Activated naive CD8-positive, alpha-beta T cell treated with anti-CD3 and anti-CD28 coated beads, Interleukin-2, amount 50 U/mL, for 24 hours (primary cell): ENCODE measurements around the gene PCSK7.

Source experiments
- ATAC-seq: fragments of 150-1000 bp; cut with Tn5 transposase; one replicate; pipeline ENCODE4 v1.10.0; 2021
- DNase-seq: peaks from one replicate; pipeline ENCODE4 v3.0.0; 2021
- H3K27ac Mint-ChIP-seq: one replicate; pipeline ENCODE4 v1.8.0; 2021; ENCODE audit warnings: mild to moderate bottlenecking, mixed read lengths
- H3K27me3 Mint-ChIP-seq: one replicate; pipeline ENCODE4 v1.8.0; 2021; ENCODE audit warnings: mixed read lengths
- H3K36me3 Mint-ChIP-seq: one replicate; pipeline ENCODE4 v1.8.0; 2021; ENCODE audit warnings: low read depth, mixed read lengths
- H3K4me1 Mint-ChIP-seq: one replicate; pipeline ENCODE4 v1.8.0; 2021; ENCODE audit warnings: mixed read lengths
- H3K4me3 Mint-ChIP-seq: one replicate; pipeline ENCODE4 v1.8.0; 2021; ENCODE audit warnings: mild to moderate bottlenecking, moderate library complexity, mixed read lengths
- H3K9me3 Mint-ChIP-seq: one replicate; pipeline ENCODE4 v1.8.0; 2021; ENCODE audit warnings: mixed read lengths

Gene PCSK7

DNA sequence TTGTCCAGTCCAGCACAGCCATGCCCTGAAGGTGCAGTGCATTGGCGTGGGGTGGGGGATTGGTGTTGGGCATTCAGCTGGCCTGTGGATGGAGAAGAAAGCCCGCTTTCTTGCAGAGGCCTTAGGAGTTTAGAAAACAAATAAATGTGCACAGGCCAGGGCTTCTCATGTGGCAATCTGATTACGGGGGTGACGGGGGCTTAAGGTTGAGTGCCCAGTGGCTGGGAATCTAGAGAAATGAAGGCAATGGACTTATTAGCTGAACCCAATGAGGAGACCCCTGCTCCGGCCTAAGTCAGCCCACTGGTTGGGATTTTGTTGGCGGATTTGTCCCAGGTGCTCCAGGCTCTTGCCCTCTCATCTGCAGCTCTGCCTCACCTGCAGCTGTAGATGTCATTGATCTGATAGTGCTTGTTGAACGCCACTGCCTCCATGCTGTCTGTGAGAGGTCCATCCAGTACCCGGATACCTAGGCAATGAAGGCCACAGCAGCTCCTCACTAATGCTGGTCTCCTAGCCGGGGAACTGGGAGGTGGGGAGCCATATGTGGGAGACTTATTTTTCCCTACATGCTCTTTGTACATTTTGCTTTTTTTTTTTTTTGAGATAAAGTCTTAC, 6.2 kb downstream of the PCSK7 start:
- Mint-ChIP-seq H3K4me3 (no peak overlapping the region), H3K27me3 (no peaks in the 10 kb centered on the region), H3K9me3 (no peaks in the 10 kb centered on the region), H3K27ac (no peak overlapping the region), H3K36me3 (peaks cover 63% of the 10 kb centered on the region), H3K4me1 (peaks cover 27% of the 10 kb centered on the region)
- ATAC-seq = no peak
- DNase-seq = no peak

DNA sequence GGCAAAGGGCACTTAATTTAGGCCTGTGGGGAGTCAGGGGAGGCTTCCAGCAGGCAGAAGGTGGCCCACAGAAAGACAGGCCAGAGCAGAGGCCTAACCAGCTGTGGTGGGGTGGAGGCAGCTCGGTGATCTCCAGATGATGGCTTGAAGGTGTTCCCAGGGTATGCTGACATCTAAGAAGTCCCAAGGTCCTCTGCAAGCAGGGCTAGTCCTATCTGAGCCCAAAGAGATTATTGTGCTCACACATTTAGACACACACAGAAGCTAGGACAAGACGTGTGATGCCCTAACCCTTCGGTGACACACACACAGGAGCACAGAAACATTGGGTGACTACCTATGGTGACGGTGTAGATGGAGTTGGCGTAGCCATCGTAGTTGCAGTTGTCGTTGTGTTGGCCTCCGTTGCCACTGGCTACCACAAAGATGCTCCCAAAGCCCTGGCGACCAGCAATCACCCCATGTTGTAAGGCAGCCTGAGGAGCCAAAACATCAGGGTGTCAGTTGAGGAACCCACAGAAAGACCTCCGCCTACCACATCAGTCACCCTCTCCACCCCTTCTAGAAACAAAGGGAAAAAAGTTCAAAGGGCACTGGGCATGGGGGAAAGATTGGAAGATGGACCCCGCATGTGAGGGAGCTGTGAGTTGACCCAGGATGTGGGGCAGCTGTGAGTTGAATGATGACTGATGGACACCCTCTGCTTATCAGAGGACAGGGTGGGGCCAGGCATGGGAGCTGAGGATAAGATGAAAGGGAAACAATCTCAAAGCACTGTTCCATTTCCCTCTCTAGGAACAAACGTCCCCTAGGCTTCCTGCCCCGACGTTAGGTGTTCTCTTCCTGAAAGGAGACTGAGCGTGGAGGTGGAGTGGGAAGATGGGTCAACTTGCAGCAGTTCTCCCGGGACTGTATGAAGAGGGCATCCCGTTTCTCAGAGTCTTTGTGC, 7.9 kb downstream of the PCSK7 start:
- H3K27me3 Mint-ChIP-seq = no peaks in the 10 kb centered on the region
- peaks cover 62% of the 10 kb centered on the region for H3K36me3 Mint-ChIP-seq
- no peak overlapping the region for H3K4me3 Mint-ChIP-seq
- H3K27ac Mint-ChIP-seq = no peak overlapping the region
- DNase-seq (no peak), ATAC-seq (no peak)
- H3K9me3 Mint-ChIP-seq = no peaks in the 10 kb centered on the region
- peaks cover 12% of the 10 kb centered on the region for H3K4me1 Mint-ChIP-seq

DNA sequence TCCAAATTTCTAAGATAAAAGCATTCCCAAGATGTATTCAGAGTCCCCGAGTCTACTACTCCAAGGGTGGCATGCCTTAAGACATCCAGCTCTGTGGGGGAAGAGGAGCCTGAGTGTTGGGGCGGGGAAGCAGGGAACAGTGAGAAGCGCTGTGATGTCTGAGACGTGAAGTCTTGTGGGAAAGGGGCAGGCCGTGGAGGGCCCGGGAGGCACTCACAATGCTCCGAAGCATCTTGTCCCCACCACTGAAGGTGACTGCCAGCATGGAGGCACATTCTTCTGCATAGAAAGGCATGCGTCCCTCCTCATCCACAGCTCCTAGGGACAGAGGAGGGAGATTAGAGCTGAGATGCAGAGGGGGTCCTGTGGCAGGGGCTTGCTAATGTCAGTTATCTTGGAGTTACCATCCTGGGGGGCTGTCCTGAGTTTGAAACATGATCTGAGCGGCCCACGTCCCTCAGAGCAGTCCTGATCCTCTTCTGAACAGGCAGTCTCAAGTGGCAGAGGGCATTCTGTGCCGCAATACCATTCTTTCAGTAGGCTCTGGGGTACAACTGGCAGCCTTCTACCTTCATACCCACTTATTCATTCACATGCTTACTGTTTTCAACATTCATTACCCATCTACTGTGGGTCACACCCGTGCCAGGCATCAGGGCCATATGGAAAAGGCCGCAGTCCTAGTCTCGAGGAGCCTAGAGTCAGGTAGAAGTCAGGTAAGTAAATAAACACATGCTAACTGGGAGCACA, 8.7 kb downstream of the PCSK7 start:
- Mint-ChIP-seq H3K36me3 (peaks cover 64% of the 10 kb centered on the region), H3K9me3 (no peaks in the 10 kb centered on the region)
- no peak for DNase-seq

DNA sequence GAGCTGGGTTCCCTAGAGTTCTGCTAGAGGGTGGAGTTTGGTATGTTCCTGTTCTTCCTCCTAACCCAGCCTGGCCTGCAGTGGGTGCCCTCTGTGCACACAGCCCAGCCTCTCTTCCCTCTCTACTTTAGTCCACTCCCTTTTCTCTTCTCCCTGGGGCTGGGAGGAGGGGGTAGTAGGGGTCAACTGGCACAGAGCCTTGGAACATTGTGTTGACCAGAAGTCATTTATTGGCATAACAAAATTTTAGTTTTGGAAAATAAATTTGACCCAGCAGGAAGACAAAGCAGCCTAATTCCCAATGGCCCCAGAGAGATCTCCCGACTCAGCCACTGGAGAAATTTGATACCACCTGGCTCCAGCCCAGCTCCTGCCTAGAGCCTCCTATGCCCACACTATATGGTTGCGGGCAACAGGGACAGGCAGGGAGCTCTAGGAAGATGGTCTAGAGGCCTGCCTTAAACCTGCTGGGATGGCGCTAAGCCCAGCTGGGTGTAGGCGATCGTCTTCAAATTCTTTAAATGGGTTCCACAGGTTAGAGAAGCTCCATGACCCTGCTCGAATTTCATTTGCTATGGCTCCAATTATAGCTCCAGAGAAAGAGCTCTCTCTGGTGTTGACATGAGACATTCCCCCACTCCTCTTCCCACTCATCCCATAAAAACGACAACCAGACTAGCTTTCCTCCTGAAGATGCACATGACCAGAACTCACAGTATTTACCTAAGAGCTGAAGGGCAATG, 9.9 kb downstream of the PCSK7 start:
- no peak for ATAC-seq
- peaks cover 6% of the 10 kb centered on the region for H3K4me1 Mint-ChIP-seq
- no peak overlapping the region for H3K4me3 Mint-ChIP-seq
- no peaks in the 10 kb centered on the region for H3K9me3 Mint-ChIP-seq
- no peak overlapping the region for H3K27ac Mint-ChIP-seq
- H3K36me3 Mint-ChIP-seq = peaks cover 69% of the 10 kb centered on the region
- DNase-seq = no peak
- H3K27me3 Mint-ChIP-seq = no peaks in the 10 kb centered on the region

More for the DNA sequence above, 8.7 kb downstream of the PCSK7 start:
- no peak overlapping the region for H3K27ac Mint-ChIP-seq
- no peak for ATAC-seq
- H3K4me1 Mint-ChIP-seq = peaks cover 6% of the 10 kb centered on the region
- H3K4me3 Mint-ChIP-seq = no peak overlapping the region
- no peaks in the 10 kb centered on the region for H3K27me3 Mint-ChIP-seq

- peaks cover 67% of the 10 kb centered on the region for H3K36me3 Mint-ChIP-seq
- no peaks in the 10 kb centered on the region for H3K27me3 Mint-ChIP-seq
- no peak overlapping the region for H3K4me3 Mint-ChIP-seq
- no peak for ATAC-seq
- H3K9me3 Mint-ChIP-seq = no peaks in the 10 kb centered on the region
- DNase-seq = no peak
- H3K4me1 Mint-ChIP-seq = peaks cover 2% of the 10 kb centered on the region
- H3K27ac Mint-ChIP-seq = no peak overlapping the region
Measured at GRCh38 chr11:117220999-117221774, 10.7 kb downstream of the PCSK7 start.

DNA sequence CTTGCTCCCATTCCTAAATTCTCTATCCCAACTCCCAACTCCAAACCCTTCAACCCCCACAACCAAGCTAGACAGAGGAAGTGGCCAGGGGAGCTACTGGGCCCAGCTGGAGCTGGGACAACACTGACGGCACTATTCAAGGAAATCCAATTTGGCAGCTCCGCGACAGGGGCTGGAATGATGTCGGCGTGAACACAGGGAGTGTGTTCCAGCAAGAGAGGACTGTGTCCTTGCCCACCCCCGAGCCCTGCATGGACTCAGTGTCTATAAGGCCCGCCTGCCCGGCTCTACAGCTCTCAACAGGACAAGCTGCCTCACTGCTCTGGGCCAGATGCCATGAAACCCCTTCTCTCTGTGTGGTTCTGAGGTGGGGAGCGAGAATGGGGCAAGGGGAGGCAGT, 11.3 kb downstream of the PCSK7 start:
- DNase-seq (no peak), ATAC-seq (no peak)
- Mint-ChIP-seq H3K4me3 (no peak overlapping the region), H3K4me1 (peaks cover 2% of the 10 kb centered on the region), H3K27me3 (no peaks in the 10 kb centered on the region), H3K9me3 (no peaks in the 10 kb centered on the region), H3K36me3 (peaks cover 71% of the 10 kb centered on the region), H3K27ac (no peak overlapping the region)

- DNase-seq = no peak
- H3K36me3 Mint-ChIP-seq = peaks cover 66% of the 10 kb centered on the region
- peaks cover 2% of the 10 kb centered on the region for H3K4me1 Mint-ChIP-seq
- H3K9me3 Mint-ChIP-seq = no peaks in the 10 kb centered on the region
- H3K27ac Mint-ChIP-seq = no peak overlapping the region
- no peaks in the 10 kb centered on the region for H3K27me3 Mint-ChIP-seq
- no peak for ATAC-seq
- H3K4me3 Mint-ChIP-seq = no peak overlapping the region
Measured at GRCh38 chr11:117219995-117220394, 11.9 kb downstream of the PCSK7 start.

GRCh38 chr11:117219455-117219854, 12.4 kb downstream of the PCSK7 start:
- ATAC-seq (no peak), DNase-seq (no peak)
- Mint-ChIP-seq H3K36me3 (peaks cover 65% of the 10 kb centered on the region), H3K9me3 (no peaks in the 10 kb centered on the region), H3K4me1 (peaks cover 2% of the 10 kb centered on the region), H3K27me3 (no peaks in the 10 kb centered on the region), H3K4me3 (no peak overlapping the region), H3K27ac (no peak overlapping the region)

- Mint-ChIP-seq H3K4me3 (no peak overlapping the region), H3K9me3 (no peaks in the 10 kb centered on the region), H3K4me1 (peaks cover 2% of the 10 kb centered on the region), H3K27ac (no peak overlapping the region), H3K36me3 (peaks cover 67% of the 10 kb centered on the region), H3K27me3 (no peaks in the 10 kb centered on the region)
- DNase-seq = no peak
- ATAC-seq = no peak
Measured at GRCh38 chr11:117219001-117219400, 12.9 kb downstream of the PCSK7 start.

DNA sequence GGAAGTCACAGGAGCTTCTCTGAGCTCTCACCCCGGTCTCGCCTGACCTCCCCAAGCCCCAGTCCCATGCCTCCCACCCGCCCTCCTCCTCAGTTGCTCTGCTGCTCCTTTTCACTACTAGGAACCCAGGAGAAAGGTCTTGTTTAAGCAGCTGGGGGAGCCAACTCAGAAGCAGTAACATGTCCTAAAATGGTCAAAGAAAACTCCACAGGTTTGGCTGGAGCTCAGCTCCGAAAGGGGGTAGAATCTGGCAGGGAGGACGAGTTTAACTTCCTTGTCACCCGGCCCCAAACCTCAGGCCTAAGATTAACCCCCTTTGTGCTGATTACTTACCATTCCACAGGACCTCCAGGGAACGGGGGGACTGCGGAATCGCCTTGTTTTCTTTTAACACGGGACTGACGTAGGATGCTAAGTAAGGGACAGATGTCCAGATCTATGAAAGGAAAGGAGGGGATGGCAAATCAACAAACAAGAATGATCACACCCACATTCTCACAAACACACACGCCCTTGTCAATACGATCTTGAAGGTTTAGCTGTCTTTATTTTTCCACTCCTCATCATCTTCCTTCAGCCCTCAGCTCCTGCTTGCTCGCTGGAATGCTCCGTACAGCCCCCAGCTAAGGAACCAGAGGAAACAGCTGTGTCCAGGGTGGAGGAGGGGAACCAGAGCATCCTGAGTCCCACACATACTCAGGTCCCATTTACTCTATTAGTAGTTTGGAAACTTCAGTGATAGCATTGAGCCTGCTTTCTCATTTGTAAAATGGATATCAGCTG, 13.5 kb downstream of the PCSK7 start:
- DNase-seq = no peak
- peaks cover 66% of the 10 kb centered on the region for H3K36me3 Mint-ChIP-seq
- H3K27ac Mint-ChIP-seq = no peak overlapping the region
- no peak overlapping the region for H3K4me3 Mint-ChIP-seq
- H3K9me3 Mint-ChIP-seq = no peaks in the 10 kb centered on the region
- ATAC-seq = no peak
- H3K4me1 Mint-ChIP-seq = peaks cover 2% of the 10 kb centered on the region
- H3K27me3 Mint-ChIP-seq = no peaks in the 10 kb centered on the region

- H3K9me3 Mint-ChIP-seq = no peaks in the 10 kb centered on the region
- H3K27me3 Mint-ChIP-seq = no peaks in the 10 kb centered on the region
- DNase-seq (no peak), ATAC-seq (no peak)
- H3K4me3 Mint-ChIP-seq = no peak overlapping the region
- H3K4me1 Mint-ChIP-seq = peaks cover 2% of the 10 kb centered on the region
- peaks cover 69% of the 10 kb centered on the region for H3K36me3 Mint-ChIP-seq
- no peak overlapping the region for H3K27ac Mint-ChIP-seq
Measured at GRCh38 chr11:117217141-117218084, 14.5 kb downstream of the PCSK7 start.

- peaks cover 2% of the 10 kb centered on the region for H3K4me1 Mint-ChIP-seq
- no peaks in the 10 kb centered on the region for H3K9me3 Mint-ChIP-seq
- H3K36me3 Mint-ChIP-seq = peaks cover 60% of the 10 kb centered on the region
- no peaks in the 10 kb centered on the region for H3K27me3 Mint-ChIP-seq
- ATAC-seq (no peak), DNase-seq (no peak)
- H3K27ac Mint-ChIP-seq = no peak overlapping the region
- no peak overlapping the region for H3K4me3 Mint-ChIP-seq
Measured at GRCh38 chr11:117214404-117215110, 17.3 kb downstream of the PCSK7 start.
